Mucosa of descending colon (tissue), 3 donors: ENCODE measurements around the gene TMEM231. TPM values are rescaled to one million over a fixed set of nuclear protein-coding genes. Genes with fewer than 3 reads are reported as not detected.

Experiments used
- ATAC-seq: fragments of 200-7000 bp; cut with Tn5 transposase; one replicate; pipeline ENCODE4 v1.9.1; 2020; ENCODE audit warnings: mild to moderate bottlenecking, moderate library complexity
- DNase-seq, 3 donors: peaks; one replicate each; pipeline ENCODE4 v3.0.0-alpha.2; 2020
- H3K36me3 ChIP-seq: fragments of 200-600 bp; one replicate; pipeline ENCODE4 v1.8.0; 2021; ENCODE audit warnings: low read depth, mild to moderate bottlenecking
- H3K4me1 ChIP-seq: fragments of 200-600 bp; one replicate; pipeline ENCODE4 v1.8.0; 2021; ENCODE audit warnings: low read depth, mild to moderate bottlenecking
- H3K4me3 ChIP-seq: fragments of 200-600 bp; one replicate; pipeline ENCODE4 v1.8.0; 2021; ENCODE audit warnings: mild to moderate bottlenecking
- H3K9me3 ChIP-seq: fragments of 200-600 bp; one replicate; pipeline ENCODE4 v1.8.0; 2021; ENCODE audit warnings: mild to moderate bottlenecking
- CTCF ChIP-seq: fragments of 200-600 bp; IDR thresholded peaks from one replicate; pipeline ENCODE4 v1.8.0; 2022; ENCODE audit warnings: antibody characterized with exemption, mild to moderate bottlenecking
- intact Hi-C, 2 donors: fragments of 100-400 bp; cut with DNase I in 1 of 2; cut with micrococcal nuclease in 1 of 2; formaldehyde crosslinking; loops; one replicate each; pipeline versions ENCODE4 v1.11.0 to v1.11.1; 2022; cut with DNase I, micrococcal nuclease
- total RNA-seq, 3 donors: library from RNA; stranded (reverse); fragmentation: NEBNext Ultra II Directional in 2 of 3; extraction: Animal tissue kit (Norgen Biotek cat#: 25700) in 2 of 3; gene quantifications; one replicate each; pipeline versions ENCODE4 v1.2.1 to v1.2.4, GENCODE V29; 2021 to 2023
- donor health status: DM: no; HTN: no; CAD: no; lungs with moderate emphysema.
- donor health status: DM: no; HTN: no; CAD: no.
- donor health status: DM: no; HTN: yes; CAD: no.

Gene TMEM231
- total RNA-seq, 3 donors from 2014 or later, result 4.7 to 7.3 (median 5.5) TPM

DNA sequence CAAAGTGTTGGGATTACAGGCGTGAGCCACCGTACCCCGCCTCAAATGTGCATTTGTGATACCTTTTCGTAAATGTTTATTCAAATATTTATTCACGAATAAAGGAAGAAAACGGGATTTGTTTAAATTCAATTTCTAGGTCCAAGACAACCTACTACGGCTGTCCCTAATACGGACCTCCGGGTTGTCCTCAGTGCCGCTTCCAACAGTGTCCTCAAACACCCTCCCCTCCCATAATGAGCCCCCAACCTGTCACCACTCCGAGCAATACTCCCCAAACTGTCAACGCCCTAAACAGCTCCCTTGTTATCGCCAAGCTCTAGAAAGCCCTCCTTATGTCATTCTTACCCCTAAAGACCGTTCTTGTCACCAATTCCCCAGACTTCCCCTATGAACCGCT lies 9.6 kb upstream of the TMEM231 start:
- ATAC-seq (peak; percentile 21), DNase-seq (no peak)
- Histone ChIP-seq H3K9me3 (no peaks in the 10 kb centered on the region), H3K4me3 (peak overlapping the region; percentile 85), H3K4me1 (peaks cover 18% of the 10 kb centered on the region), H3K36me3 (no peaks in the 10 kb centered on the region)
- TF ChIP-seq CTCF, result no peak
- intact Hi-C loops, result no loop called here

- Histone ChIP-seq H3K4me3 (no peak overlapping the region), H3K4me1 (peaks cover 7% of the 10 kb centered on the region), H3K9me3 (no peaks in the 10 kb centered on the region), H3K36me3 (no peaks in the 10 kb centered on the region)
- ATAC-seq (no peak), DNase-seq (no peak)
- TF ChIP-seq CTCF, result no peak
- intact Hi-C loops, result no loop called here
Measured at GRCh38 chr16:75559564-75560372, 3.7 kb upstream of the TMEM231 start.

GRCh38 chr16:75558846-75559401 lies 2.9 kb upstream of the TMEM231 start:
- ATAC-seq (no peak), DNase-seq (no peak)
- TF ChIP-seq CTCF, result no peak
- no peaks in the 10 kb centered on the region for H3K9me3 ChIP-seq
- intact Hi-C loops, result no loop called here
- H3K4me3 ChIP-seq, result no peak overlapping the region
- H3K4me1 ChIP-seq, result peaks cover 10% of the 10 kb centered on the region
- H3K36me3 ChIP-seq, result no peaks in the 10 kb centered on the region

GRCh38 chr16:75556431-75556950 lies 439 bp upstream of the TMEM231 start:
- H3K4me1 ChIP-seq, result peaks cover 10% of the 10 kb centered on the region
- TF ChIP-seq CTCF, result no peak
- DNase-seq, result no peak
- no peak for ATAC-seq
- no peaks in the 10 kb centered on the region for H3K9me3 ChIP-seq
- no peaks in the 10 kb centered on the region for H3K36me3 ChIP-seq
- H3K4me3 ChIP-seq, result peak overlapping the region; percentile 23
- intact Hi-C loops, result no loop called here

GRCh38 chr16:75555213-75555706 lies 792 bp downstream of the TMEM231 start:
- peak; percentile 76 for ATAC-seq
- TF ChIP-seq CTCF, result no peak
- H3K4me3 ChIP-seq, result peak overlapping the region; percentile 23
- H3K36me3 ChIP-seq, result no peaks in the 10 kb centered on the region
- no peaks in the 10 kb centered on the region for H3K9me3 ChIP-seq
- intact Hi-C loops, result no loop called here
- peak; percentile 79 to 87 (median 80) for DNase-seq
- H3K4me1 ChIP-seq, result peaks cover 10% of the 10 kb centered on the region
